Measurements from ENCODE around the gene UBE2L6.

Gene UBE2L6

GRCh38 chr11:57506522-57506921 is 61.0 kb downstream of the UBE2L6 start:
- no peak overlapping the region for H3K4me3 Mint-ChIP-seq
- H3K9me3 Mint-ChIP-seq, result no peaks in the 10 kb centered on the region
- H3K4me1 Mint-ChIP-seq (ENCODE audit: low read depth), result peaks cover 2% of the 10 kb centered on the region
- H3K36me3 Mint-ChIP-seq (ENCODE audit: low read depth), result no peaks in the 10 kb centered on the region
- no peak overlapping the region for H3K27ac Mint-ChIP-seq
- no peaks in the 10 kb centered on the region for H3K27me3 Mint-ChIP-seq (ENCODE audit: low read depth)

DNA sequence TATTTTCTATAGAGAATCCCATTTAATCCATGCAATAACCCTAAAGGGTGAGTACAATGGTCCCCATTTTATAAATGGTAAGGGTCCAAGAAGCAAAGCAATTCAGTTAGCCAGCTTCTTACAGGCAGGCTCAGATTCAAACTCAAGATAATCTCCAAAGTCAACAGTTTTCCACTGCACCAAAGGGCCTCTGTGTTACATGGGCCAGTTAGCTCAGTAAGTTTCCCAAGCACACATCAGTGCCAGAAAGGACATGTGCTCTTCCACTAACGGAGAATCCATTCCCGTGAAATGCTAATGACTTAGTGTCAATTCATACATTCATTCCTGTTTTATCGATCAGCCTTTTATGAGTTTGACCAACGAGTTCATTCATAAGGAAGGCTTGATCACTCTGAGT is 63.0 kb downstream of the UBE2L6 start:
- Mint-ChIP-seq H3K36me3 (ENCODE audit: low read depth) (peaks cover 5% of the 10 kb centered on the region), H3K27ac (no peak overlapping the region), H3K9me3 (no peaks in the 10 kb centered on the region), H3K27me3 (ENCODE audit: low read depth) (no peaks in the 10 kb centered on the region), H3K4me3 (no peak overlapping the region), H3K4me1 (ENCODE audit: low read depth) (no peaks in the 10 kb centered on the region)

DNA sequence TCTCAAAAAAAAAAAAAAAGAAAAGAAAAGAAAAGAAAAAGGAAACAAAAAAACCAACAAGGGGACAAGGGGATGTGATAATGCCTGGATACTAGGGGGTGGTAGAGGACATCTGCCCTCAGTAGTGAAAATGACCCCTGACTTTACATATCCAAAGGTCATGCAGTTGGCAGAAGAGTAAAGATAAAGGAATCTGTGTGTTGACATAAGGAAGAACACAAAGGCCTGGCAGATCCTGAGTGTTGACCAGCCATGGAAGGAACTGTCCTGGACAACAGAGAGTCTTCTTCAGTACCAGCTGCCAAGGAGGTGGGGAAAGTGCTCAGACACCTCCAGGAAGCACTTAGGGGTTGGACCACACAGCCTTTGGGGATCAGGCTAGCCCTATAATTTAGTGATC is 64.6 kb downstream of the UBE2L6 start:
- H3K4me1 Mint-ChIP-seq (ENCODE audit: low read depth), result no peaks in the 10 kb centered on the region
- H3K36me3 Mint-ChIP-seq (ENCODE audit: low read depth), result peaks cover 5% of the 10 kb centered on the region
- H3K4me3 Mint-ChIP-seq, result no peak overlapping the region
- no peaks in the 10 kb centered on the region for H3K9me3 Mint-ChIP-seq
- H3K27ac Mint-ChIP-seq, result no peak overlapping the region
- H3K27me3 Mint-ChIP-seq (ENCODE audit: low read depth), result no peaks in the 10 kb centered on the region

DNA sequence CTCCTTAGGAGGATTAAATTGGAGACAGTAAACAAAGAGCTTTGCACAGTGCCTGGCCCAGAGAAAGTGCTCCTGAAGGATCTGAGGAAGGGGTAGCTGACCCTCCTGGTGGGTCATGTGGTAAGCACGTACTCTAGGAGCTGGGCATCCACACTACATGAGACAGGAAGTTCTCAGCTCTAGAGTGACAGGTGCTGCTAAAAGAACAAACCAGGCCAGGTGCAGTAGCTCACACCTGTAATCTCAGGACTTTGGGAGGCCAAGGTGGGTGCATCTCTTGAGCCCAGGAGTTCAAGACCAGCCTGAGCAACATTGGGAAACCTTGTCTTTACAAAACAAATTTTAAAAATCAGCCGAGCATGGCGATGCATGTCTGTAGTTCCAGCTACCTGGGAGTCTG is 65.1 kb downstream of the UBE2L6 start:
- H3K9me3 Mint-ChIP-seq, result no peaks in the 10 kb centered on the region
- H3K4me1 Mint-ChIP-seq (ENCODE audit: low read depth), result no peaks in the 10 kb centered on the region
- no peak overlapping the region for H3K4me3 Mint-ChIP-seq
- H3K36me3 Mint-ChIP-seq (ENCODE audit: low read depth), result peaks cover 6% of the 10 kb centered on the region
- no peak overlapping the region for H3K27ac Mint-ChIP-seq
- no peaks in the 10 kb centered on the region for H3K27me3 Mint-ChIP-seq (ENCODE audit: low read depth)

GRCh38 chr11:57501953-57502352 is 65.5 kb downstream of the UBE2L6 start:
- Mint-ChIP-seq H3K36me3 (ENCODE audit: low read depth) (peaks cover 7% of the 10 kb centered on the region), H3K4me3 (no peak overlapping the region), H3K27ac (no peak overlapping the region), H3K9me3 (no peaks in the 10 kb centered on the region), H3K4me1 (ENCODE audit: low read depth) (no peaks in the 10 kb centered on the region), H3K27me3 (ENCODE audit: low read depth) (no peaks in the 10 kb centered on the region)
